BE2C (cell line): ENCODE results near the gene NSUN5.
"Not testable (repeated sequence)": the region's sequence is repeated elsewhere in the genome, so short reads cannot be mapped to it uniquely, and the experiment has no call there.

Source experiments
- DNase-seq: peaks from one replicate; pipeline ENCODE4 v3.0.0-alpha.2; 2020
- H3K27me3 ChIP-seq: fragments of 250-450 bp; sonication (Bioruptor Pico); 2 replicates; pipeline ENCODE4 v1.5.1; 2020; ENCODE audit warnings: mild to moderate bottlenecking
- H3K36me3 ChIP-seq: fragments of 250-450 bp; sonication (Bioruptor Pico); 2 replicates; pipeline ENCODE4 v1.5.1; 2020; ENCODE audit warnings: mild to moderate bottlenecking
- H3K4me1 ChIP-seq: fragments of 250-450 bp; sonication (Bioruptor Pico); 2 replicates; pipeline ENCODE4 v1.5.1; 2020
- H3K4me3 ChIP-seq: 2 replicates; pipeline ENCODE4 v1.5.1; 2011; ENCODE audit warnings: low read depth, low read length
- H3K9me3 ChIP-seq: fragments of 250-450 bp; sonication (Bioruptor Pico); 2 replicates; pipeline ENCODE4 v1.5.1; 2020
- TF ChIP-seq, protein P1 (sequence below): IDR thresholded peaks from 2 replicates; pipeline ENCODE4 v1.5.1; 2012; ENCODE audit warnings: mild to moderate bottlenecking, low read depth, low read length

NSUN5 gene

DNA sequence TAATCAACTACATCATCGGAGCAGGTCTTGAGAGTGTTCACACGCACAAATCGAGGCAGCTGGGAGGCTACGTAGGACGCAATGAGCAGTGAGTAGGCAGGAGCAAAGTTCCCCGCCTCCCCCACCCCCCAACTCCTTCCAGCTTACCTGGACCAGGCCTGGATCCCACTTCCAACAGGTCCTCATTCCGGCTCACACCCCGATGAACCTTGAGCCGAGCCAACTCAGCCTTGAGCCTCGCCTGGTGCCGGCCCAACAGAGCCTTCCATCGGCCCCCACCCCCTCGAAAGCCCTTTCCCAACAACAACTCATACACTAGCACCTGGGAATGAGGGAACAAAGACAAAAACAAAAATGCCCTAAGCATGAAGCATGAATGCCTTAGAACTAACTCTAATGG, 1.2 kb downstream of the NSUN5 start:
- TF ChIP-seq, protein P1, sequence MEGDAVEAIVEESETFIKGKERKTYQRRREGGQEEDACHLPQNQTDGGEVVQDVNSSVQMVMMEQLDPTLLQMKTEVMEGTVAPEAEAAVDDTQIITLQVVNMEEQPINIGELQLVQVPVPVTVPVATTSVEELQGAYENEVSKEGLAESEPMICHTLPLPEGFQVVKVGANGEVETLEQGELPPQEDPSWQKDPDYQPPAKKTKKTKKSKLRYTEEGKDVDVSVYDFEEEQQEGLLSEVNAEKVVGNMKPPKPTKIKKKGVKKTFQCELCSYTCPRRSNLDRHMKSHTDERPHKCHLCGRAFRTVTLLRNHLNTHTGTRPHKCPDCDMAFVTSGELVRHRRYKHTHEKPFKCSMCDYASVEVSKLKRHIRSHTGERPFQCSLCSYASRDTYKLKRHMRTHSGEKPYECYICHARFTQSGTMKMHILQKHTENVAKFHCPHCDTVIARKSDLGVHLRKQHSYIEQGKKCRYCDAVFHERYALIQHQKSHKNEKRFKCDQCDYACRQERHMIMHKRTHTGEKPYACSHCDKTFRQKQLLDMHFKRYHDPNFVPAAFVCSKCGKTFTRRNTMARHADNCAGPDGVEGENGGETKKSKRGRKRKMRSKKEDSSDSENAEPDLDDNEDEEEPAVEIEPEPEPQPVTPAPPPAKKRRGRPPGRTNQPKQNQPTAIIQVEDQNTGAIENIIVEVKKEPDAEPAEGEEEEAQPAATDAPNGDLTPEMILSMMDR: no peak
- Histone ChIP-seq H3K9me3 (no peaks in the 10 kb centered on the region), H3K36me3 (peaks cover 3% of the 10 kb centered on the region; the same call in 1 of the 2 replicates), H3K4me1 (no peaks in the 10 kb centered on the region), H3K4me3 (no peak overlapping the region), H3K27me3 (no peaks in the 10 kb centered on the region)
- no peak for DNase-seq

DNA sequence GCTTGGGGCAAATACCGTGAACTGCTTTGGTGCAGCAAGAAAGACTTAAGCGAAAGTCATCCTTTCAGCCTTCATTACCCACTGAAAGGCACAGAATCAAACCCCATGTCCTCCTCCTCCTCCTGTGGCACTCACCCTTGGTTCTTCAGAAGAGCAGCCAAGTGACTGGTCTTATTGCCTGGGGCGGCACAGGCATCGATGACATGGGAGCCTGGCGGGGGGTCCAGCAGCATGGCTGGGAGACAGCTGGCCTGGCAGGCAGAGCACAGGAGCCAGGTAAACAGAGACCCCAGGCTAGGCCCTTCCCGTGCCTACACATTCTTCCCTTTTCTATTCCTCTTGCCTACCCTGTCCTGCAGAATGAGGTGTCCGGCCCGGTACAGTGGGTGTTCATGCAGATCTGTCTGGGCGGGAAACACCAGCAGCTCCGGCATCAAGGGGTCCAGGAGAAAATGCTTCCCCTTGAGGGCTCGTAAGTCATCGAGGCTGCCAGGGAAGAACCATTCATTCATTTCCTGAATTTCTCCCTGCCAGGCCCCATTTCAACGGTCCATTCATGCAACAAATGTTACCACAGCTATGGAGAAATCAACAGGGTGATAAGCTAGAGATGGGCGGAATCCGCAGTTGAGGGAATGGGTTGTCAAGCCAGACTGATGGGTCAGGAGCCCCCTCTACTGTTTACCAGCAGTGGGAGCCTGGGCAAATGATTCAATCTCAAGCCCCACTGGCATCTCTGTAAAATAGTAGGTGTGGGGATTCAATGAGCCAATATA, 3.8 kb downstream of the NSUN5 start:
- H3K9me3 ChIP-seq, H3K4me1 ChIP-seq, DNase-seq, H3K4me3 ChIP-seq, H3K36me3 ChIP-seq, H3K27me3 ChIP-seq: not testable (repeated sequence)
- TF ChIP-seq, protein P1: peak; percentile 29

DNA sequence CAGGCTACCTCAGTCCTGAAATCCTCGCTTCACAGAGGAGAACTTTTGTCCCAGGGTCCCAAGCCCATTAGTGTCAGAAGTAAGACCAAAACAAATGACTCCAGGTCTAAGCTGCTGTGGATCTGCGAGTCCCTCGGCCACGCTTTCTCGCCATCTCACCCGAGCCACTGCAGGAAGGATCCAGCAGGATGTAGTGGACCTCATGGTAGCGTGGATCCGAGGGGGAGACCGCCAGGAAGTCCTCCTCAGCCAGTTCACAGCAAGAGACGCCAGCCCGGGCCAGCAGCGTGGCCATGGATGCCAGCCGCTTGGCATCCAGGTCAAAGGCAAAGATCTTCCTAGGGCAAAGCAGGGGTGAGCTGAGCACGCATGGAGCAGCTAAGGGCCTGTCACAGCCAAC, 4.6 kb downstream of the NSUN5 start:
- TF ChIP-seq, protein P1: no peak
- no peak overlapping the region for H3K4me3 ChIP-seq

DNA sequence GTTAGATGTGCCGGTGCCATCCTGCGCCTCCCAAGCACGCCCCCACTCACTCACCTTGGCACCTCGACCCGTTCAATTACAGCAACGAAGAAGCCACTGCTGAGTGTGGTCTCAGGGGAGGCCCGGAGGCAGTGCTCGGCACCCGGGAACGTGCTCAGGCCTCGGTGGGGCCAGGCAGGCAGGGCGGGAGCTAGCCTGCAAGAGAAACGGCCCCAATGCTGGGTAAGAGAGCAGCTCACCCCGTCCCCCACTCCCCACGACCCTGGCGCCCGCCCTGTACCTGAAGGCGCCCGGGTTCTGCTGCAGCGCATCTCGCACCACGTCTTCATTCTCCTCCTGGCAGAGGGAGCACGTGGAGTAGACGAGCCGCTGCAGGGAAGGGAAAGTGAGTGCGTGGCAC, 5.1 kb downstream of the NSUN5 start:
- Histone ChIP-seq H3K36me3 (peaks cover 3% of the 10 kb centered on the region; the same call in 1 of the 2 replicates), H3K4me3 (no peak overlapping the region), H3K27me3 (no peaks in the 10 kb centered on the region), H3K9me3 (no peaks in the 10 kb centered on the region), H3K4me1 (no peaks in the 10 kb centered on the region)
- TF ChIP-seq, protein P1: no peak
- no peak for DNase-seq

More for the DNA sequence above, 4.6 kb downstream of the NSUN5 start:
- no peak for DNase-seq
- Histone ChIP-seq H3K27me3 (no peaks in the 10 kb centered on the region), H3K4me1 (no peaks in the 10 kb centered on the region), H3K36me3 (peaks cover 3% of the 10 kb centered on the region; the same call in 1 of the 2 replicates), H3K9me3 (no peaks in the 10 kb centered on the region)

DNA sequence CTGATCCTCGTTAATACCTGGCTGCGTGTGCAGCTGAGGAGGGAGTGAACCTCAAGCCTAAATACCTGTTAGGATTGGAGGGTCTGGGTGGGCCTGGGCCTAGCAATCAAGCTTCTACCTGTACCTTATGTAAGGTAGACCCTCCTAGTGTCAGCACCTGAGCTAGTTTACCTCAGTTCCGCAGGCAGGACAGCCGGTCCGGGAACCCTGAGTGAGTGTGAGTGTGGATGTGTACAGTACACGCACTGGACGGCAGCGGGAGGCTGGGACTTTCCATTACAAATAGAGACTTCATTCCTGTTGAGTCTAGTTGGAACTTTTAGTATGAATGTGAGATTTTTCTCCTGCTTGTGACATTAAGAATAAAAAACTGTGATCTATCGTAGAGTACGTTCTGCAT, 5.8 kb downstream of the NSUN5 start:
- not testable (repeated sequence) for DNase-seq, H3K27me3 ChIP-seq

DNA sequence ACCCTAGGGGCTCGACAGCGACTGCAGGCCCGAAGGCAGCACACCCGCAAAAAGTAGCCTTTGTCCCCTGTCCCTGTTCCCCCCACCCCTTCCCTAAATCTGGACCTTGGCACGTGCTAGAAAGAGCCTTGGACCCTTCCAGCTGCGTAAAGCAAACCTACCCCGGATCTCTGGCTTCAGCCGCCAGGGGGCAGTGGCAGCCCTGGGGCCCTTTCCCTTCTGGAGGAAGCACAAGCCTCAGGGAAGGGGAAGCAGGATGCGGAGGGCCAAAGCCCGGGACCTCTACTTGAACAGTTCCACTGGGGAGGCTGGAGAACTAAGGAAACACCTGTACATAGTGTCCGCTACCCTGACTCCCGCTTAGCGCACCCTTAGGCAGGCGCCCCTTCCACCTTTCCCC, 7.5 kb downstream of the NSUN5 start:
- H3K4me1 ChIP-seq, H3K9me3 ChIP-seq, H3K4me3 ChIP-seq, H3K27me3 ChIP-seq, DNase-seq, H3K36me3 ChIP-seq: not testable (repeated sequence)

More for the DNA sequence above, 5.8 kb downstream of the NSUN5 start:
- not testable (repeated sequence) for H3K9me3 ChIP-seq, H3K4me1 ChIP-seq, H3K36me3 ChIP-seq, H3K4me3 ChIP-seq

DNA sequence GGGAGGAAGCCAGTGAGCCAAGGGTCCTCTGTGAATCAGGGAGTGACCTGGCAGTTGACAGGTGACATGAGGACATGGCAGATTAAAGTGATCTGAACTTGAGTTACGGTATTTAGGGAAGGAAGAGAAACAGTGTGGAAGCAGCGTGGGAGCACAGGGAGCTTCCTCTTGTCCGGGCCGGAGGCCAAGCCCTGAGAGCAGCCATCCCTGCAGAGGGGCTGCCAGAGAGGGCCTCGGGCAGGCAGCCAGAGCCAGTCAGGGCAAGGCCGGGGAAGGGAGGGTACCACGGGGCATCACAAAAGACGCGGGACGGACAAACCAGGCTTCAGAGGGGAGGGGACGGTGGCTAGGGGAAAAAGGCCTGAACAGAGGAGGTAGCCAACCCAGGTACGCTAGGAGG, 8.8 kb downstream of the NSUN5 start:
- not testable (repeated sequence) for H3K4me3 ChIP-seq, DNase-seq, H3K9me3 ChIP-seq, H3K27me3 ChIP-seq, H3K4me1 ChIP-seq, H3K36me3 ChIP-seq

DNA sequence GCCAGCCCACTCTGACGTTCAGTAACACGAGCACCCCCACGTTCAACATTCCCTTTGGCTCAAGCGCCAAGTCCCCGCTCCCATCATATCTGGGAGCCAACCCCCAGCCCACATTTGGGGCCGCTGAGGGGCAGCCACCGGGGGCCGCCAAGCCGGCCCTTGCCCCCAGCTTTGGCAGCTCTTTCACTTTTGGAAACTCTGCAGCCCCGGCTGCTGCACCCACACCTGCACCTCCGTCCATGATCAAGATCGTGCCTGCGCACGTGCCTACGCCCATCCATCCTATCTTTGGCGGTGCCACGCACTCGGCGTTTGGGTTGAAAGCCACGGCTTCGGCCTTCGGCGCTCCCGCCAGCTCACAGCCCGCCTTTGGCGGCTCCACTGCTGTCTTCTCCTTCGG, 10.9 kb downstream of the NSUN5 start:
- H3K27me3 ChIP-seq, H3K36me3 ChIP-seq, H3K9me3 ChIP-seq, DNase-seq, H3K4me1 ChIP-seq, H3K4me3 ChIP-seq: not testable (repeated sequence)

DNA sequence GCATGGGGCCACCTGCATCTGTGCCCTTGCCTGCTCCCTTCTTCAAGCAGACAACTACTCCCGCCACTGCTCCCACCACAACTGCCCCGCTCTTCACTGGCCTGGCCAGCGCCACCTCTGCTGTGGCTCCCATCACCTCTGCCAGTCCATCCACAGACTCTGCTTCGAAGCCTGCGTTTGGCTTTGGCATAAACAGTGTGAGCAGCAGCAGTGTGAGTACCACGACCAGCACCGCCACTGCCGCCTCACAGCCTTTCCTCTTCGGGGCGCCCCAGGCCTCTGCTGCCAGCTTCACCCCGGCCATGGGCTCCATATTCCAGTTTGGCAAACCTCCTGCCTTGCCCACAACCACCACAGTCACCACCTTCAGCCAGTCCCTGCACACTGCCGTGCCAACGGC, 11.4 kb downstream of the NSUN5 start:
- not testable (repeated sequence) for H3K4me1 ChIP-seq, H3K9me3 ChIP-seq, H3K36me3 ChIP-seq, H3K27me3 ChIP-seq, H3K4me3 ChIP-seq, DNase-seq

DNA sequence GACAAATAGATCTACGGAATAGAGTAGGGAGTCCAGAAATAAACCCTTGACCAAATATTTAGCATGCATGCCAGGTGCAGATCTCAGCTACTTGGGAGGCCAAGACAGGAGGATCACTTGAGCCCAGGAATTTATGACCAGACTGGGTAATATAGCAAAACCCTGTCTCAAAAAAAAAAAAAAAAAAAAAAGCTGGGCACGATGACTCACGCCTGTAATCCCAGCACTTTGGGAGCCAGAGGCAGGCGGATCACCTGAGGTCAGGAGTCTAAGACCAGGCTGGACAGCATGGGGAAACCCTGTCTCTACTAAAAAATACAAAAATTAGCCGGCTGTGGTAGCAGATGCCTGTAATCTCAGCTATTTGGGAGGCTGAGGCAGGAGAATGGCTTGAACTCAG, 31.4 kb downstream of the NSUN5 start:
- H3K4me1 ChIP-seq, H3K36me3 ChIP-seq, H3K9me3 ChIP-seq, H3K4me3 ChIP-seq, H3K27me3 ChIP-seq, DNase-seq: not testable (repeated sequence)

DNA sequence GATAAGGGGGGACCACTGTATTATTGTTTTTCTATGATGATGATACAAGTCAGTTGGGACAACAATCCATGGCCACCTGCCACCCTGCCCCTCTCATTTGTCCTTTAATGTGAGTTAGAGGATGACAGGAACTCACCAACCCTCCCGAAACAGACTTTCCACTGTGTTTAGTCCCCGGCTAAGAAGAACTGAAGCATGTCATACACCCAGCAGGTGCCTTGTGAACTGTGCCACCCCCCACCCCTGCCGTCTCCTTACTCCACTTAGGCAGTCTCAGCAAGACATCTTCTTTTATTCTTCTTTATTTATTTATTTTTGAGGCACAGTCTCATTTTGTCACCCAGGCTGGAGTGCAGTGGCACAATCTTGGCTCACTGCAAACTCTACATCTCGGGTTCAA, 40.8 kb downstream of the NSUN5 start:
- H3K4me3 ChIP-seq, H3K27me3 ChIP-seq, H3K36me3 ChIP-seq, DNase-seq, H3K9me3 ChIP-seq, H3K4me1 ChIP-seq: not testable (repeated sequence)
